GM23248 (cell line): Measurements from ENCODE around the gene DNAAF8.

Experiments
- EZH2 ChIP-seq: fragments of 200-600 bp; sonication (generic); IDR thresholded peaks from 2 replicates; pipeline ENCODE4 v1.6.1; 2018; ENCODE audit warnings: antibody characterized with exemption, mild to moderate bottlenecking; ENCODE audit not compliant: insufficient read depth, poor library complexity, severe bottlenecking
- EZH2phosphoT487 ChIP-seq: fragments of 200-600 bp; sonication (generic); IDR thresholded peaks from 2 replicates; pipeline ENCODE4 v1.6.1; 2018; ENCODE audit warnings: antibody characterized with exemption, moderate library complexity, mild to moderate bottlenecking, low read depth; ENCODE audit not compliant: insufficient read depth

DNA sequence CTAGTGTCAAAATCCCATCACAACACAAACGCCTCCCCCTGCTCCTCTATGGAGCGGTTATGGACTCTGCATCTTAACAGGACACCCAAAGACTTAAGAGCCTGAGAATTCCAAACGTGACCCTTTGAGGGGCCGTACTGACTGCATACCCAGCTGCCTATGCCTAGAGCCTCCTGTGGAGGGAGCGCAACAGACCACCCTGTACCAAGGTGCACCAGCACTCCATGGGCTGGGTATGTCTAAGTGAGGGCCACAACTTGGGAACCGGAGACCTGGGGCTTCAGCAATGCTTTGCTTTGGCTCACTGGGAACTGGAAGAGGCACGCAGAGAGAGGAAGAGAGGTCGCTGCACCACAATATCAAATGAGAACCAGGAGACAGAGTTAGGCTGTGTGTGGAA is 5.7 kb upstream of the DNAAF8 start:
- TF ChIP-seq EZH2phosphoT487, result no peak
- no peak for TF ChIP-seq EZH2
